Fibroblast of the conjunctiva (primary cell): ENCODE data around the gene PPP1R37.
A peak's percentile ranks its signal among the peaks of the same experiment; 100 is the strongest.

Experiments
- DNase-seq: peaks from one replicate; pipeline ENCODE4 v3.0.0-alpha.2; 2010; ENCODE audit warnings: low read depth

PPP1R37 gene

GRCh38 chr19:45153339-45154063, 60.5 kb downstream of the PPP1R37 start:
- no peak for DNase-seq

GRCh38 chr19:45154064-45154827, 61.3 kb downstream of the PPP1R37 start:
- DNase-seq: peak; percentile 47

GRCh38 chr19:45156011-45156630, 63.1 kb downstream of the PPP1R37 start:
- no peak for DNase-seq

- no peak for DNase-seq
These were observed 63.8 kb downstream of the PPP1R37 start for GRCh38 chr19:45156751-45157150.

GRCh38 chr19:45158503-45159209, 65.7 kb downstream of the PPP1R37 start:
- no peak for DNase-seq

GRCh38 chr19:45159210-45159970, 66.4 kb downstream of the PPP1R37 start:
- no peak for DNase-seq

- DNase-seq: no peak
These were observed 67.0 kb downstream of the PPP1R37 start for GRCh38 chr19:45159971-45160324.

- DNase-seq: no peak
These were observed 68.1 kb downstream of the PPP1R37 start, which contains the start of gene NKPD1 for GRCh38 chr19:45160870-45161737. TSS of gene NKPD1 (minus strand) at chr19:45160982. CDS start at chr19:45160150, 832 bp downstream.

GRCh38 chr19:45161738-45162607, 69.0 kb downstream of the PPP1R37 start:
- DNase-seq: no peak

GRCh38 chr19:45162608-45163143, 69.7 kb downstream of the PPP1R37 start:
- DNase-seq: no peak

GRCh38 chr19:45163156-45163555, 70.2 kb downstream of the PPP1R37 start:
- no peak for DNase-seq

GRCh38 chr19:45163751-45164460, 70.9 kb downstream of the PPP1R37 start:
- no peak for DNase-seq

- peak; percentile 30 for DNase-seq
These were observed 71.8 kb downstream of the PPP1R37 start for GRCh38 chr19:45164577-45165335.

GRCh38 chr19:45166723-45167252, 73.8 kb downstream of the PPP1R37 start:
- DNase-seq: no peak

- DNase-seq: no peak
These were observed 75.9 kb downstream of the PPP1R37 start for GRCh38 chr19:45168767-45169351.

GRCh38 chr19:45169602-45170001, 76.6 kb downstream of the PPP1R37 start:
- DNase-seq: no peak
